Measurements from ENCODE around the gene F7.

DNA sequence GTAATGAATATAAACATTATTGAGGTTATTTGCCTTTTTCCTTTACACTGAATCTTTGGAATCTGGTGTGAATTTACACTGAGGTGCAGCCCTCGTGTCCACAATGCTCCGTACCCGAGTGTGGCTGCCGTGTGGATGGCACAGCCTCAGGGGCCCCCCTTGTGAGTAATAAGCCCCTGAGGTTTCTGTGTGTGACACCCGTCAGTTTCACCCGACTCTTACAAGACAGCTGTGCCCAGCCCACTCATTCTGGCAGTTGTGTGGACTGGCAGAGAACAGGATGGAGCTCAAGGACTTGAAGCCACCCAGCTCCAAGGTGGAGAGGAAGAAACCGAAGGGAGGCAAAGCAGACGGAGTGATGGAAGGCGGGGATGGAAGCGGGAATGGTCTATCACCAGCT lies 60.7 kb downstream of the F7 start:
- TF ChIP-seq, protein P1, sequence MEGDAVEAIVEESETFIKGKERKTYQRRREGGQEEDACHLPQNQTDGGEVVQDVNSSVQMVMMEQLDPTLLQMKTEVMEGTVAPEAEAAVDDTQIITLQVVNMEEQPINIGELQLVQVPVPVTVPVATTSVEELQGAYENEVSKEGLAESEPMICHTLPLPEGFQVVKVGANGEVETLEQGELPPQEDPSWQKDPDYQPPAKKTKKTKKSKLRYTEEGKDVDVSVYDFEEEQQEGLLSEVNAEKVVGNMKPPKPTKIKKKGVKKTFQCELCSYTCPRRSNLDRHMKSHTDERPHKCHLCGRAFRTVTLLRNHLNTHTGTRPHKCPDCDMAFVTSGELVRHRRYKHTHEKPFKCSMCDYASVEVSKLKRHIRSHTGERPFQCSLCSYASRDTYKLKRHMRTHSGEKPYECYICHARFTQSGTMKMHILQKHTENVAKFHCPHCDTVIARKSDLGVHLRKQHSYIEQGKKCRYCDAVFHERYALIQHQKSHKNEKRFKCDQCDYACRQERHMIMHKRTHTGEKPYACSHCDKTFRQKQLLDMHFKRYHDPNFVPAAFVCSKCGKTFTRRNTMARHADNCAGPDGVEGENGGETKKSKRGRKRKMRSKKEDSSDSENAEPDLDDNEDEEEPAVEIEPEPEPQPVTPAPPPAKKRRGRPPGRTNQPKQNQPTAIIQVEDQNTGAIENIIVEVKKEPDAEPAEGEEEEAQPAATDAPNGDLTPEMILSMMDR (IDR thresholded peaks at IDR 0.05): no peak
- no peak for TF ChIP-seq POLR2A (IDR thresholded peaks at IDR 0.05)
